Measurements from ENCODE around the gene NRAP. TPM values are rescaled to one million over a fixed set of nuclear protein-coding genes. Genes with fewer than 3 reads are reported as not detected.

NRAP gene, protein sequence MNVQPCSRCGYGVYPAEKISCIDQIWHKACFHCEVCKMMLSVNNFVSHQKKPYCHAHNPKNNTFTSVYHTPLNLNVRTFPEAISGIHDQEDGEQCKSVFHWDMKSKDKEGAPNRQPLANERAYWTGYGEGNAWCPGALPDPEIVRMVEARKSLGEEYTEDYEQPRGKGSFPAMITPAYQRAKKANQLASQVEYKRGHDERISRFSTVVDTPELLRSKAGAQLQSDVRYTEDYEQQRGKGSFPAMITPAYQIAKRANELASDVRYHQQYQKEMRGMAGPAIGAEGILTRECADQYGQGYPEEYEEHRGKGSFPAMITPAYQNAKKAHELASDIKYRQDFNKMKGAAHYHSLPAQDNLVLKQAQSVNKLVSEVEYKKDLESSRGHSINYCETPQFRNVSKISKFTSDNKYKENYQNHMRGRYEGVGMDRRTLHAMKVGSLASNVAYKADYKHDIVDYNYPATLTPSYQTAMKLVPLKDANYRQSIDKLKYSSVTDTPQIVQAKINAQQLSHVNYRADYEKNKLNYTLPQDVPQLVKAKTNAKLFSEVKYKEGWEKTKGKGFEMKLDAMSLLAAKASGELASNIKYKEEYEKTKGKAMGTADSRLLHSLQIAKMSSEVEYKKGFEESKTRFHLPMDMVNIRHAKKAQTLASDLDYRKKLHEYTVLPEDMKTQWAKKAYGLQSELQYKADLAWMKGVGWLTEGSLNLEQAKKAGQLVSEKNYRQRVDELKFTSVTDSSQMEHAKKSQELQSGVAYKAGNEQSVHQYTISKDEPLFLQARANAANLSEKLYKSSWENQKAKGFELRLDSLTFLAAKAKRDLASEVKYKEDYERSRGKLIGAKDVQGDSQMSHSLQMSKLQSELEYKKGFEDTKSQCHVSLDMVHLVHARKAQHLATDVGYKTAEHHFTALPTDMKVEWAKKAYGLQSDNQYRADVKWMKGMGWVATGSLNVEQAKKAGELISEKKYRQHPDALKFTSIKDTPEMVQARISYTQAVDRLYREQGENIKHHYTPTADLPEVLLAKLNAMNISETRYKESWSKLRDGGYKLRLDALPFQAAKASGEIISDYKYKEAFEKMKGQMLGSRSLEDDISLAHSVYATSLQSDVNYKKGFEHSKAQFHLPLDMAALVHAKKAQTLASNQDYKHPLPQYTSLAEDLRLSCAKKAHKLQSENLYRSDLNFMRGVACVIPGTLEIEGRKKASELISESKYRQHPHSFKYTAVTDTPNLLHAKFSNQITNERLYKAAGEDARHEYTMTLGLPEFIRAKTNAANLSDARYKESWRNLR (N-terminal part only)
- total RNA-seq, result under 0.01 TPM in 1 of 2 replicates, not detected in the other

GRCh38 chr10:113663908-113664307, at the start of gene NRAP:
Gene NRAP, minus strand, starts transcription at chr10:113664041. Its CDS starts 159 bp downstream, at chr10:113663882.

GRCh38 chr10:113679463-113680189, 15.8 kb upstream of the NRAP start, which contains the start of gene CASP7:
Gene CASP7, plus strand, starts transcription at chr10:113679912. Its CDS starts 17,582 bp downstream, at chr10:113697494.

DNA sequence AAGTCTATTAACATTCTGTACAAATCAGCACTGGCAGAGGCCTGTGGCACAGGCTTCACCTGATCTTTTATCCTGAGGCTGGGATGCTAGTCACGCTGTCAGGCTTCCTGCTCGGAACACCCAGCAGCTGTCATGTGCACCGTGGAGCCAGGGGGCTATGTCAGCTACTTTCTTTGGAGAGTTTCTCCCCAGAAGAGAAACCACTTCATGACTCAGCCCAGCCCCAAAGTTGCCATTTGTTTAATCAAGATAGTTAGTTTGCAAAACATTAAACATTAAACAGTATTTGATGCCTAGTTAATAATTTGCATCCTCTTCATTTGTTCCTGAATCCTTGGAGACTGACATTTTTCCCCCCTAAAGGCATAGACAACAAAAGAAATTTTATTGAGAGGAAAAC, 111.1 kb downstream of the NRAP start, which contains the start of gene HABP2:
Gene HABP2, plus strand, starts transcription at position 353 of the 400 bp plus-strand sequence. CDS start 69 bp downstream, outside the sequence.

Other genes starting within 250 kb of the NRAP start
- gene HABP2, start 111.0 kb downstream of the NRAP start, total RNA-seq, result not detected in 2 replicates
- gene CASP7, start 15.9 kb upstream of the NRAP start, total RNA-seq, result 23.6 and 35.2 TPM in 2 replicates
- gene PLEKHS1, start 87.6 kb upstream of the NRAP start, total RNA-seq, result not detected in 2 replicates
- 3.2 and 4.3 TPM in 2 replicates for gene DCLRE1A, start 190.0 kb upstream of the NRAP start, total RNA-seq
- gene NHLRC2, start 190.6 kb upstream of the NRAP start, total RNA-seq, result 4.7 and 6.9 TPM in 2 replicates

Measured in bronchial smooth muscle cell (primary cell).